Fibroblast of skin of back (primary cell): Measurements from ENCODE around the gene ATXN8OS. TPM values are rescaled to one million over a fixed set of nuclear protein-coding genes. Genes with fewer than 3 reads are reported as not detected.
"Not testable (repeated sequence)": the region's sequence is repeated elsewhere in the genome, so short reads cannot be mapped to it uniquely, and the experiment has no call there.

ENCODE experiments used
- DNase-seq: peaks from one replicate; pipeline ENCODE4 v3.0.0-alpha.2; 2013
- polyA plus RNA-seq, 2 experiments: library from polyadenylated mRNA; unstranded; fragments of 120-200 nt; gene quantifications; one replicate each; pipeline ENCODE4 v1.2.1, GENCODE V29; 2013; ENCODE audit not compliant: insufficient read length in 2 of 2

Gene ATXN8OS
- 0.28 TPM for polyA plus RNA-seq (2013, experiment 1 of 2; ENCODE audit: insufficient read length)
- polyA plus RNA-seq (2013, experiment 2 of 2; ENCODE audit: insufficient read length): 0.18 TPM

GRCh38 chr13:70107498-70108281, at the start of gene ATXN8OS:
ATXN8OS (plus strand) TSS chr13:70107826.
- DNase-seq: no peak

GRCh38 chr13:70080012-70080411, 27.6 kb upstream of the ATXN8OS start:
- no peak for DNase-seq

- DNase-seq: no peak
Observed at GRCh38 chr13:70087247-70087646, 20.4 kb upstream of the ATXN8OS start.

GRCh38 chr13:70088926-70089325, 18.7 kb upstream of the ATXN8OS start:
- no peak for DNase-seq

- no peak for DNase-seq
Observed at GRCh38 chr13:70090036-70090723, 17.4 kb upstream of the ATXN8OS start.

GRCh38 chr13:70098669-70099068, 9.0 kb upstream of the ATXN8OS start:
- no peak for DNase-seq

GRCh38 chr13:70104481-70104880, 3.1 kb upstream of the ATXN8OS start:
- DNase-seq: no peak

- DNase-seq: no peak
Observed at GRCh38 chr13:70107125-70107497, 515 bp upstream of the ATXN8OS start.

- no peak for DNase-seq
Observed at GRCh38 chr13:70108356-70109105, 905 bp downstream of the ATXN8OS start, which contains the start of gene KLHL1. KLHL1 (minus strand) TSS chr13:70108452; CDS start chr13:70107699, 753 bp downstream.

- DNase-seq: no peak
Observed at GRCh38 chr13:70117338-70117905, 9.8 kb downstream of the ATXN8OS start.

- DNase-seq: no peak
Observed at GRCh38 chr13:70125693-70126092, 18.1 kb downstream of the ATXN8OS start.

- no peak for DNase-seq
Observed at GRCh38 chr13:70128098-70128497, 20.5 kb downstream of the ATXN8OS start.

GRCh38 chr13:70142658-70143057, 35.0 kb downstream of the ATXN8OS start:
- not testable (repeated sequence) for DNase-seq

GRCh38 chr13:70162141-70162540, 54.5 kb downstream of the ATXN8OS start:
- DNase-seq: no peak

- no peak for DNase-seq
Observed at GRCh38 chr13:70170689-70171088, 63.1 kb downstream of the ATXN8OS start.

GRCh38 chr13:70171151-70171550, 63.5 kb downstream of the ATXN8OS start:
- DNase-seq: no peak

GRCh38 chr13:70172946-70173597, 65.4 kb downstream of the ATXN8OS start:
- DNase-seq: no peak

GRCh38 chr13:70173598-70173959, 66.0 kb downstream of the ATXN8OS start:
- no peak for DNase-seq

- no peak for DNase-seq
Observed at GRCh38 chr13:70178346-70178745, 70.7 kb downstream of the ATXN8OS start.
